GM21528 (cell line): ENCODE results near the gene SLC13A4.
"Not testable (repeated sequence)": the region's sequence is repeated elsewhere in the genome, so short reads cannot be mapped to it uniquely, and the experiment has no call there.

Source experiments
- ATAC-seq: cut with Tn5 transposase; IDR thresholded peaks from one replicate; pipeline ENCODE4 v1.9.1; 2021; ENCODE audit warnings: mild to moderate bottlenecking, moderate library complexity; ENCODE audit not compliant: unreplicated experiment, low FRiP score

The SLC13A4 gene

GRCh38 chr7:135753616-135754413 lies 25.8 kb upstream of the SLC13A4 start:
- ATAC-seq: no peak

- ATAC-seq: no peak
Observed at GRCh38 chr7:135748770-135749169, 20.8 kb upstream of the SLC13A4 start, which contains the start of gene FAM180A. Gene FAM180A (minus strand): TSS chr7:135748813. CDS start chr7:135748580, 233 bp downstream.

GRCh38 chr7:135747366-135747765 lies 19.4 kb upstream of the SLC13A4 start:
- no peak for ATAC-seq

- no peak for ATAC-seq
Observed at GRCh38 chr7:135745703-135746312, 17.8 kb upstream of the SLC13A4 start.

- no peak for ATAC-seq
Observed at GRCh38 chr7:135744938-135745702, 17.1 kb upstream of the SLC13A4 start.

- ATAC-seq: no peak
Observed at GRCh38 chr7:135743907-135744731, 16.1 kb upstream of the SLC13A4 start.

- ATAC-seq: no peak
Observed at GRCh38 chr7:135742371-135742770, 14.4 kb upstream of the SLC13A4 start.

GRCh38 chr7:135741905-135742304 lies 13.9 kb upstream of the SLC13A4 start:
- ATAC-seq: no peak

- no peak for ATAC-seq
Observed at GRCh38 chr7:135740889-135741288, 12.9 kb upstream of the SLC13A4 start.

- ATAC-seq: not testable (repeated sequence)
Observed at GRCh38 chr7:135737306-135737647, 9.3 kb upstream of the SLC13A4 start.

- ATAC-seq: no peak
Observed at GRCh38 chr7:135736586-135737305, 8.8 kb upstream of the SLC13A4 start.

- no peak for ATAC-seq
Observed at GRCh38 chr7:135734343-135734689, 6.3 kb upstream of the SLC13A4 start.

GRCh38 chr7:135733603-135734342 lies 5.8 kb upstream of the SLC13A4 start:
- no peak for ATAC-seq

GRCh38 chr7:135731131-135731530 lies 3.1 kb upstream of the SLC13A4 start:
- no peak for ATAC-seq

GRCh38 chr7:135729230-135729629 lies 1.2 kb upstream of the SLC13A4 start:
- ATAC-seq: no peak

GRCh38 chr7:135726911-135727673 lies 894 bp downstream of the SLC13A4 start:
- no peak for ATAC-seq

- no peak for ATAC-seq
Observed at GRCh38 chr7:135726276-135726788, 1.7 kb downstream of the SLC13A4 start.

- no peak for ATAC-seq
Observed at GRCh38 chr7:135723411-135723810, 4.6 kb downstream of the SLC13A4 start.
